Measurements from ENCODE around the gene TRIM16.

DNA sequence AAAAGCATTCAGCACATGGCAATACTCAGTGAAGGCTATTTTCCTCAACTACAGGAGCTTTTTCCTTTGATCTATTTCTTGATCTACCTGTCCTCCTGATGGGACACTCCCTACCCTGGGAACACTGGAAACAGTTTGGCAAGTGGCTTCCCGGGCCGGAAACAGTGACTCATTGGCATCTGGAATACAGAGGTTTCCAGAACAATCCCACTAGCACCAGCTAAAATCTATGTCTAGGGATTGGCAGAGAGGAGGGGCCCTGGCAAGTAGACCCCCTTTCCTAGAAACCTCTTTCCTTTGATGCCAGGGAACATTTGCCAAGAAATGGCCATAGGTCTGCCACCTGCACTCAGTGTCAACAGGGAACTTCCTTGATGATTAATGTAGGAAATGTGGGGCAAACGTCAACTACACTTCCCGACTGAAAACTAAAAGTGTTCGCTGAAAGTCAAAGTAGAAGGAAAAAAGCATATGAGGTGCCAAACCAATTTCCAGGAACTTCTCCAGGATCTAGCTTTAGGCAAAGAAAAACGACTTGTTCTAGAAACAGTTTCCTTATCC, 34.2 kb downstream of the TRIM16 start:
- no peak for TF ChIP-seq POLR2AphosphoS5 (IDR thresholded peaks at IDR 0.05; ENCODE audit: control insufficient read depth, insufficient read depth, low read depth, low read length)
- no peak for TF ChIP-seq CREM (IDR thresholded peaks at IDR 0.05; ENCODE audit: low read depth)
- TF ChIP-seq PTBP1 (IDR thresholded peaks at IDR 0.05; ENCODE audit: low read depth, low read length): no peak
- TF ChIP-seq, protein P1, sequence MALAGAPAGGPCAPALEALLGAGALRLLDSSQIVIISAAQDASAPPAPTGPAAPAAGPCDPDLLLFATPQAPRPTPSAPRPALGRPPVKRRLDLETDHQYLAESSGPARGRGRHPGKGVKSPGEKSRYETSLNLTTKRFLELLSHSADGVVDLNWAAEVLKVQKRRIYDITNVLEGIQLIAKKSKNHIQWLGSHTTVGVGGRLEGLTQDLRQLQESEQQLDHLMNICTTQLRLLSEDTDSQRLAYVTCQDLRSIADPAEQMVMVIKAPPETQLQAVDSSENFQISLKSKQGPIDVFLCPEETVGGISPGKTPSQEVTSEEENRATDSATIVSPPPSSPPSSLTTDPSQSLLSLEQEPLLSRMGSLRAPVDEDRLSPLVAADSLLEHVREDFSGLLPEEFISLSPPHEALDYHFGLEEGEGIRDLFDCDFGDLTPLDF (CRISPR knock-in tag; IDR thresholded peaks at IDR 0.05): no peak
- TF ChIP-seq ZSCAN29 (IDR thresholded peaks at IDR 0.05): no peak
- no peak for TF ChIP-seq ZNF75A (CRISPR knock-in tag; IDR thresholded peaks at IDR 0.05)
- TF ChIP-seq, protein P2, sequence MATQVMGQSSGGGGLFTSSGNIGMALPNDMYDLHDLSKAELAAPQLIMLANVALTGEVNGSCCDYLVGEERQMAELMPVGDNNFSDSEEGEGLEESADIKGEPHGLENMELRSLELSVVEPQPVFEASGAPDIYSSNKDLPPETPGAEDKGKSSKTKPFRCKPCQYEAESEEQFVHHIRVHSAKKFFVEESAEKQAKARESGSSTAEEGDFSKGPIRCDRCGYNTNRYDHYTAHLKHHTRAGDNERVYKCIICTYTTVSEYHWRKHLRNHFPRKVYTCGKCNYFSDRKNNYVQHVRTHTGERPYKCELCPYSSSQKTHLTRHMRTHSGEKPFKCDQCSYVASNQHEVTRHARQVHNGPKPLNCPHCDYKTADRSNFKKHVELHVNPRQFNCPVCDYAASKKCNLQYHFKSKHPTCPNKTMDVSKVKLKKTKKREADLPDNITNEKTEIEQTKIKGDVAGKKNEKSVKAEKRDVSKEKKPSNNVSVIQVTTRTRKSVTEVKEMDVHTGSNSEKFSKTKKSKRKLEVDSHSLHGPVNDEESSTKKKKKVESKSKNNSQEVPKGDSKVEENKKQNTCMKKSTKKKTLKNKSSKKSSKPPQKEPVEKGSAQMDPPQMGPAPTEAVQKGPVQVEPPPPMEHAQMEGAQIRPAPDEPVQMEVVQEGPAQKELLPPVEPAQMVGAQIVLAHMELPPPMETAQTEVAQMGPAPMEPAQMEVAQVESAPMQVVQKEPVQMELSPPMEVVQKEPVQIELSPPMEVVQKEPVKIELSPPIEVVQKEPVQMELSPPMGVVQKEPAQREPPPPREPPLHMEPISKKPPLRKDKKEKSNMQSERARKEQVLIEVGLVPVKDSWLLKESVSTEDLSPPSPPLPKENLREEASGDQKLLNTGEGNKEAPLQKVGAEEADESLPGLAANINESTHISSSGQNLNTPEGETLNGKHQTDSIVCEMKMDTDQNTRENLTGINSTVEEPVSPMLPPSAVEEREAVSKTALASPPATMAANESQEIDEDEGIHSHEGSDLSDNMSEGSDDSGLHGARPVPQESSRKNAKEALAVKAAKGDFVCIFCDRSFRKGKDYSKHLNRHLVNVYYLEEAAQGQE (IDR thresholded peaks at IDR 0.05; ENCODE audit: borderline replicate concordance): no peak
- TF ChIP-seq, protein P2 (CRISPR knock-in tag; IDR thresholded peaks at IDR 0.05; ENCODE audit: low read depth): no peak
- no peak for TF ChIP-seq ZNF175 (CRISPR knock-in tag; IDR thresholded peaks at IDR 0.05; ENCODE audit: low read depth)
- TF ChIP-seq, protein P3, sequence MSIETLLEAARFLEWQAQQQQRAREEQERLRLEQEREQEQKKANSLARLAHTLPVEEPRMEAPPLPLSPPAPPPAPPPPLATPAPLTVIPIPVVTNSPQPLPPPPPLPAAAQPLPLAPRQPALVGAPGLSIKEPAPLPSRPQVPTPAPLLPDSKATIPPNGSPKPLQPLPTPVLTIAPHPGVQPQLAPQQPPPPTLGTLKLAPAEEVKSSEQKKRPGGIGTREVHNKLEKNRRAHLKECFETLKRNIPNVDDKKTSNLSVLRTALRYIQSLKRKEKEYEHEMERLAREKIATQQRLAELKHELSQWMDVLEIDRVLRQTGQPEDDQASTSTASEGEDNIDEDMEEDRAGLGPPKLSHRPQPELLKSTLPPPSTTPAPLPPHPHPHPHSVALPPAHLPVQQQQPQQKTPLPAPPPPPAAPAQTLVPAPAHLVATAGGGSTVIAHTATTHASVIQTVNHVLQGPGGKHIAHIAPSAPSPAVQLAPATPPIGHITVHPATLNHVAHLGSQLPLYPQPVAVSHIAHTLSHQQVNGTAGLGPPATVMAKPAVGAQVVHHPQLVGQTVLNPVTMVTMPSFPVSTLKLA (conservative IDR thresholded peaks at IDR 0.05): no peak

All from K562 (cell line).